Liver (tissue), 3 donors: ENCODE data around the gene NPPA.

Source experiments
- CTCF ChIP-seq: fragments of 150-350 bp; IDR thresholded peaks from 2 replicates; pipeline ENCODE4 v1.5.1; 2017; ENCODE audit warnings: improper control_type of control experiment, low read depth, low read length; ENCODE audit not compliant: missing input control
- EGR1 ChIP-seq, 2 donors: IDR thresholded peaks; 2 replicates each; pipeline ENCODE4 v1.6.1; 2016 to 2018; ENCODE audit warnings: antibody characterized with exemption in 2 of 2, low read depth in 2 of 2
- FOXA1 ChIP-seq: IDR thresholded peaks from 2 replicates; pipeline ENCODE4 v1.6.1; 2016; ENCODE audit warnings: antibody characterized with exemption
- HNF4G ChIP-seq: IDR thresholded peaks from 2 replicates; pipeline ENCODE4 v1.6.1; 2016; ENCODE audit warnings: antibody characterized with exemption
- JUND ChIP-seq, 2 donors: IDR thresholded peaks; 2 replicates each; pipeline ENCODE4 v1.6.1; 2016; ENCODE audit warnings: antibody characterized with exemption in 2 of 2
- MAX ChIP-seq: IDR thresholded peaks from 2 replicates; pipeline ENCODE4 v1.6.1; 2016; ENCODE audit warnings: antibody characterized with exemption
- NR2F2 ChIP-seq: IDR thresholded peaks from 2 replicates; pipeline ENCODE4 v1.6.1; 2016; ENCODE audit warnings: antibody characterized with exemption
- RAD21 ChIP-seq, 2 donors: IDR thresholded peaks; 2 replicates each; pipeline ENCODE4 v1.6.1; 2016; ENCODE audit warnings: antibody characterized with exemption in 2 of 2, mild to moderate bottlenecking in 2 of 2
- REST ChIP-seq: IDR thresholded peaks from 2 replicates; pipeline ENCODE4 v1.6.1; 2016; ENCODE audit warnings: antibody characterized with exemption, mild to moderate bottlenecking
- SP1 ChIP-seq: IDR thresholded peaks from 2 replicates; pipeline ENCODE4 v1.6.1; 2018; ENCODE audit warnings: antibody characterized with exemption, mild to moderate bottlenecking
- YY1 ChIP-seq: IDR thresholded peaks from 2 replicates; pipeline ENCODE4 v1.6.1; 2016; ENCODE audit warnings: antibody characterized with exemption, mild to moderate bottlenecking
- donor health status: healthy.
- donor health status: healthy.

- TF ChIP-seq CTCF (no peak), HNF4G (no peak), MAX (no peak), RAD21 (IDR thresholded peaks at IDR 0.05) (no peak), JUND (IDR thresholded peaks at IDR 0.05) (no peak), REST (no peak), YY1 (no peak), SP1 (no peak), FOXA1 (no peak), EGR1 (IDR thresholded peaks at IDR 0.05; ENCODE audit: low read depth in 2 of 2) (no peak), NR2F2 (no peak)
Measured at GRCh38 chr1:11877074-11877473, 29.5 kb upstream of the NPPA start.
